GM12878 (cell line): ENCODE data around the gene VAC14.

Experiments
- CTCF ChIP-seq, 3 experiments: IDR thresholded peaks in 2 of 3; conservative IDR thresholded peaks in 1 of 3; 2 replicates each; pipeline ENCODE4 v1.5.1; 2011; ENCODE audit warnings: low read depth in 3 of 3, low read length in 3 of 3, mild to moderate bottlenecking in 3 of 3, control low read depth in 2 of 3, moderate library complexity in 2 of 3, inconsistent platforms in 1 of 3, mixed read lengths in 1 of 3; ENCODE audit not compliant: control insufficient read depth in 2 of 3, insufficient read depth in 1 of 3; ENCODE audit errors: extremely low read depth in 1 of 3
- EED ChIP-seq: sonication (generic); IDR thresholded peaks from 2 replicates; pipeline ENCODE4 v1.6.1; 2016; ENCODE audit warnings: antibody characterized with exemption, low read depth
- ELK1 ChIP-seq: IDR thresholded peaks from 2 replicates; pipeline ENCODE4 v1.6.1; 2012; ENCODE audit warnings: low read depth, low read length, improper control_type of control experiment
- EZH2 ChIP-seq: IDR thresholded peaks from 2 replicates; pipeline ENCODE4 v1.6.1; 2012; ENCODE audit warnings: low read depth, mild to moderate bottlenecking, control low read depth, inconsistent platforms, low read length, borderline replicate concordance; ENCODE audit not compliant: control insufficient read depth
- MAX ChIP-seq: IDR thresholded peaks from 2 replicates; pipeline ENCODE4 v1.6.1; 2012; ENCODE audit warnings: low read depth, low read length, improper control_type of control experiment
- NR2C2 ChIP-seq: IDR thresholded peaks from 2 replicates; pipeline ENCODE4 v1.6.1; 2011; ENCODE audit warnings: borderline replicate concordance, low read depth; ENCODE audit not compliant: control insufficient read depth, insufficient read length
- POLR2A ChIP-seq: IDR thresholded peaks from 2 replicates; pipeline ENCODE4 v1.6.1; 2011; ENCODE audit warnings: low read depth, mild to moderate bottlenecking, low read length
- SREBF1 ChIP-seq: IDR thresholded peaks from 2 replicates; pipeline ENCODE4 v1.6.1; 2012; ENCODE audit warnings: mild to moderate bottlenecking, low read length
- TAF1 ChIP-seq: IDR thresholded peaks from 2 replicates; pipeline ENCODE4 v1.6.1; 2011; ENCODE audit warnings: mild to moderate bottlenecking, low read depth, low read length, borderline replicate concordance
- ZBTB11 ChIP-seq: fragments of 450-650 bp; formaldehyde crosslinking; IDR thresholded peaks from 2 replicates; pipeline ENCODE4 v1.5.0; 2022; ENCODE audit warnings: mild to moderate bottlenecking, missing genetic modification characterization

GRCh38 chr16:70790815-70791214 is 10.1 kb downstream of the VAC14 start:
- TF ChIP-seq EED (no peak), ELK1 (no peak), NR2C2 (no peak), POLR2A (no peak), TAF1 (no peak), ZBTB11 (CRISPR knock-in tag) (no peak), CTCF (IDR thresholded peaks at IDR 0.05 in 2 of 3, conservative IDR thresholded peaks at IDR 0.05 in 1 of 3; ENCODE audit: control insufficient read depth in 2 of 3, extremely low read depth in 1 of 3, insufficient read depth in 1 of 3, low read depth in 3 of 3, low read length in 3 of 3) (no peak), SREBF1 (no peak), MAX (no peak), EZH2 (no peak)
